DOHH2 (cell line): ENCODE data around the gene GOLT1A.

Experiments
- H3F3A ChIP-seq: fragments of 200-600 bp; sonication (generic), shearing (Covaris generic); 2 replicates; pipeline ENCODE4 v1.6.0; 2016; ENCODE audit warnings: antibody characterized with exemption, mild to moderate bottlenecking; ENCODE audit not compliant: control insufficient read depth, insufficient read depth
- H3K27ac ChIP-seq: fragments of 200-600 bp; sonication (generic); 2 replicates; pipeline ENCODE4 v1.5.1; 2014; ENCODE audit warnings: low read depth, mild to moderate bottlenecking, low read length, moderate library complexity
- H3K27me3 ChIP-seq: fragments of 200-600 bp; sonication (generic); 2 replicates; pipeline ENCODE4 v1.6.1; 2014; ENCODE audit warnings: mild to moderate bottlenecking, low read length, mixed read lengths; ENCODE audit not compliant: control insufficient read depth
- H3K36me3 ChIP-seq: fragments of 200-600 bp; sonication (generic); 2 replicates; pipeline ENCODE4 v1.6.1; 2014; ENCODE audit warnings: mild to moderate bottlenecking, low read length, moderate library complexity, mixed read lengths; ENCODE audit not compliant: control insufficient read depth
- H3K4me1 ChIP-seq: fragments of 200-600 bp; sonication (generic); 2 replicates; pipeline ENCODE4 v1.6.1; 2014; ENCODE audit warnings: mild to moderate bottlenecking, low read length, mixed read lengths; ENCODE audit not compliant: control insufficient read depth
- H3K4me2 ChIP-seq: fragments of 200-600 bp; sonication (generic); 2 replicates; pipeline ENCODE4 v1.6.0; 2014; ENCODE audit warnings: mild to moderate bottlenecking, low read length, moderate library complexity
- H3K4me3 ChIP-seq: fragments of 200-600 bp; sonication (generic); 2 replicates; pipeline ENCODE4 v1.5.1; 2014; ENCODE audit warnings: mild to moderate bottlenecking, low read length, mixed read lengths
- H3K79me2 ChIP-seq: fragments of 200-600 bp; sonication (generic); 2 replicates; pipeline ENCODE4 v1.6.1; 2014; ENCODE audit warnings: mild to moderate bottlenecking, low read length, mixed read lengths; ENCODE audit not compliant: control insufficient read depth
- H3K9me2 ChIP-seq: fragments of 200-600 bp; sonication (generic); replicated peaks from 2 replicates; pipeline ENCODE4 v1.6.1; 2014; ENCODE audit warnings: mild to moderate bottlenecking, low read length, mixed read lengths; ENCODE audit not compliant: control insufficient read depth
- H3K9me3 ChIP-seq: fragments of 200-600 bp; sonication (generic); 2 replicates; pipeline ENCODE4 v1.6.1; 2014; ENCODE audit warnings: antibody characterized with exemption, low read length, mixed read lengths; ENCODE audit not compliant: control insufficient read depth, insufficient read depth
- H4K20me1 ChIP-seq: fragments of 200-600 bp; sonication (generic); 2 replicates; pipeline ENCODE4 v1.6.0; 2014; ENCODE audit warnings: low read depth, mild to moderate bottlenecking, antibody characterized with exemption, low read length, moderate library complexity; ENCODE audit not compliant: control insufficient read depth, insufficient read depth
- CTCF ChIP-seq: fragments of 200-600 bp; sonication (generic); IDR thresholded peaks from one replicate; pipeline ENCODE4 v1.5.1; 2014; ENCODE audit warnings: antibody characterized with exemption, mild to moderate bottlenecking, low read depth, low read length; ENCODE audit not compliant: poor library complexity, severe bottlenecking
- EZH2phosphoT487 ChIP-seq: fragments of 200-600 bp; sonication (generic); IDR thresholded peaks from 2 replicates; pipeline ENCODE4 v1.6.1; 2017; ENCODE audit warnings: borderline replicate concordance, mild to moderate bottlenecking, antibody characterized with exemption, low read length, moderate library complexity, mixed read lengths

Gene GOLT1A

GRCh38 chr1:204192589-204193352, 21.0 kb downstream of the GOLT1A start:
- H3K79me2 ChIP-seq, result no peaks in the 10 kb centered on the region
- no peaks in the 10 kb centered on the region for H3K4me1 ChIP-seq
- H3K9me2 ChIP-seq, result no peaks in the 10 kb centered on the region
- peaks cover 2% of the 10 kb centered on the region for H3K9me3 ChIP-seq
- H3K4me3 ChIP-seq, result no peak overlapping the region
- no peaks in the 10 kb centered on the region for H4K20me1 ChIP-seq
- no peak overlapping the region for H3K27ac ChIP-seq
- TF ChIP-seq EZH2phosphoT487, result no peak
- no peak for TF ChIP-seq CTCF
- peaks cover 50% of the 10 kb centered on the region for H3K27me3 ChIP-seq
- H3F3A ChIP-seq, result no peaks in the 10 kb centered on the region
- H3K4me2 ChIP-seq, result no peak overlapping the region
- H3K36me3 ChIP-seq, result no peaks in the 10 kb centered on the region

- Histone ChIP-seq H3K4me3 (no peak overlapping the region), H3K4me1 (no peaks in the 10 kb centered on the region), H3K9me3 (peaks cover 2% of the 10 kb centered on the region), H3K9me2 (no peaks in the 10 kb centered on the region), H3K27ac (no peak overlapping the region), H3K36me3 (no peaks in the 10 kb centered on the region), H3F3A (no peaks in the 10 kb centered on the region), H3K27me3 (peaks cover 56% of the 10 kb centered on the region), H4K20me1 (no peaks in the 10 kb centered on the region), H3K79me2 (no peaks in the 10 kb centered on the region), H3K4me2 (no peak overlapping the region)
- TF ChIP-seq EZH2phosphoT487, result no peak
- TF ChIP-seq CTCF, result no peak
These were observed 21.7 kb downstream of the GOLT1A start for GRCh38 chr1:204192046-204192445.

GRCh38 chr1:204191456-204191855, 22.3 kb downstream of the GOLT1A start:
- Histone ChIP-seq H3K27ac (no peak overlapping the region), H3K27me3 (peaks cover 56% of the 10 kb centered on the region), H3K36me3 (no peaks in the 10 kb centered on the region), H3K9me3 (peaks cover 2% of the 10 kb centered on the region), H3K4me3 (no peak overlapping the region), H3K4me2 (no peak overlapping the region), H3F3A (no peaks in the 10 kb centered on the region), H4K20me1 (no peaks in the 10 kb centered on the region), H3K9me2 (no peaks in the 10 kb centered on the region), H3K4me1 (no peaks in the 10 kb centered on the region), H3K79me2 (no peaks in the 10 kb centered on the region)
- no peak for TF ChIP-seq CTCF
- TF ChIP-seq EZH2phosphoT487, result no peak
